ENCODE data around the gene SYTL2. TPM values are rescaled to one million over a fixed set of nuclear protein-coding genes. Genes with fewer than 3 reads are reported as not detected.

Gene SYTL2
- total and polyA plus RNA-seq, 2 donors (not counting 1 experiment from before 2014, with no cell fraction given), result 165 to 387 TPM

- TF ChIP-seq CTCF (conservative IDR thresholded peaks at IDR 0.05 in 1 of 2, IDR thresholded peaks at IDR 0.05 in 1 of 2; ENCODE audit: low read depth in 1 of 2, low read length in 2 of 2), result no peak
- TF ChIP-seq EZH2 (IDR thresholded peaks at IDR 0.05; ENCODE audit: low read length, missing control alignments), result no peak
- no peak for DNase-seq (ENCODE audit: low read depth in 2 of 2)
Measured at GRCh38 chr11:85828640-85828978, 17.7 kb upstream of the SYTL2 start.

GRCh38 chr11:85827748-85828639 is 17.1 kb upstream of the SYTL2 start:
- Histone ChIP-seq H3K4me1 (ENCODE audit: control insufficient read depth, extremely low read depth, insufficient read depth, low read length) (peaks cover 30% of the 10 kb centered on the region), H2AFZ (ENCODE audit: low read length) (no peak overlapping the region), H3K27me3 (ENCODE audit: control insufficient read depth, insufficient read depth, low read length) (no peaks in the 10 kb centered on the region), H3K4me2 (ENCODE audit: extremely low read depth, insufficient read depth, low read length) (peak overlapping the region; percentile 34), H3K79me2 (ENCODE audit: control insufficient read depth, insufficient read depth, low read length) (no peaks in the 10 kb centered on the region), H3K27ac (ENCODE audit: insufficient read depth, low read length) (peak overlapping the region; percentile 80), H3K36me3 (ENCODE audit: control insufficient read depth, insufficient read depth, low read length) (no peaks in the 10 kb centered on the region), H3K9me3 (ENCODE audit: control insufficient read depth, insufficient read depth, low read depth, low read length) (no peaks in the 10 kb centered on the region), H3K9ac (ENCODE audit: insufficient read depth, low read length) (no peak overlapping the region), H4K20me1 (ENCODE audit: control insufficient read depth, extremely low read depth, insufficient read depth, low read length) (no peaks in the 10 kb centered on the region), H3K4me3 (replicated peaks in 1 of 4; ENCODE audit: control extremely low read depth in 1 of 4, insufficient read depth in 1 of 4, low read depth in 3 of 4, low read length in 4 of 4) (peak overlapping the region in 1 of 4 experiments; percentile 7)
- TF ChIP-seq EZH2 (IDR thresholded peaks at IDR 0.05; ENCODE audit: low read length, missing control alignments) (no peak), CTCF (conservative IDR thresholded peaks at IDR 0.05 in 1 of 2, IDR thresholded peaks at IDR 0.05 in 1 of 2; ENCODE audit: low read depth in 1 of 2, low read length in 2 of 2) (no peak)
- peak; percentile 92 to 95 for DNase-seq (ENCODE audit: low read depth in 2 of 2)

More at GRCh38 chr11:85828640-85828978, 17.7 kb upstream of the SYTL2 start:
- H3K4me2 ChIP-seq (ENCODE audit: extremely low read depth, insufficient read depth, low read length), result no peak overlapping the region
- no peak overlapping the region for H2AFZ ChIP-seq (ENCODE audit: low read length)
- H3K27me3 ChIP-seq (ENCODE audit: control insufficient read depth, insufficient read depth, low read length), result no peaks in the 10 kb centered on the region
- no peaks in the 10 kb centered on the region for H3K36me3 ChIP-seq (ENCODE audit: control insufficient read depth, insufficient read depth, low read length)
- no peaks in the 10 kb centered on the region for H3K9me3 ChIP-seq (ENCODE audit: control insufficient read depth, insufficient read depth, low read depth, low read length)
- H3K79me2 ChIP-seq (ENCODE audit: control insufficient read depth, insufficient read depth, low read length), result no peaks in the 10 kb centered on the region
- no peaks in the 10 kb centered on the region for H4K20me1 ChIP-seq (ENCODE audit: control insufficient read depth, extremely low read depth, insufficient read depth, low read length)
- peaks cover 29% of the 10 kb centered on the region for H3K4me1 ChIP-seq (ENCODE audit: control insufficient read depth, extremely low read depth, insufficient read depth, low read length)
- H3K4me3 ChIP-seq (replicated peaks in 1 of 4; ENCODE audit: control extremely low read depth in 1 of 4, insufficient read depth in 1 of 4, low read depth in 3 of 4, low read length in 4 of 4), result no peak overlapping the region
- H3K27ac ChIP-seq (ENCODE audit: insufficient read depth, low read length), result peak overlapping the region; percentile 80
- H3K9ac ChIP-seq (ENCODE audit: insufficient read depth, low read length), result no peak overlapping the region

- peak overlapping the region; percentile 51 for H3K4me2 ChIP-seq (ENCODE audit: extremely low read depth, insufficient read depth, low read length)
- no peaks in the 10 kb centered on the region for H3K79me2 ChIP-seq (ENCODE audit: control insufficient read depth, insufficient read depth, low read length)
- H3K27ac ChIP-seq (ENCODE audit: insufficient read depth, low read length), result peak overlapping the region; percentile 80
- H3K9me3 ChIP-seq (ENCODE audit: control insufficient read depth, insufficient read depth, low read depth, low read length), result no peaks in the 10 kb centered on the region
- H3K9ac ChIP-seq (ENCODE audit: insufficient read depth, low read length), result no peak overlapping the region
- H2AFZ ChIP-seq (ENCODE audit: low read length), result peak overlapping the region; percentile 11
- H3K4me3 ChIP-seq (replicated peaks in 1 of 4; ENCODE audit: control extremely low read depth in 1 of 4, insufficient read depth in 1 of 4, low read depth in 3 of 4, low read length in 4 of 4), result no peak overlapping the region
- DNase-seq (ENCODE audit: low read depth in 2 of 2), result peak; percentile 38 to 44
- H3K27me3 ChIP-seq (ENCODE audit: control insufficient read depth, insufficient read depth, low read length), result no peaks in the 10 kb centered on the region
- TF ChIP-seq EZH2 (IDR thresholded peaks at IDR 0.05; ENCODE audit: low read length, missing control alignments) (no peak), CTCF (conservative IDR thresholded peaks at IDR 0.05 in 1 of 2, IDR thresholded peaks at IDR 0.05 in 1 of 2; ENCODE audit: low read depth in 1 of 2, low read length in 2 of 2) (peak; percentile 53 to 71)
- peaks cover 33% of the 10 kb centered on the region for H3K4me1 ChIP-seq (ENCODE audit: control insufficient read depth, extremely low read depth, insufficient read depth, low read length)
- no peaks in the 10 kb centered on the region for H4K20me1 ChIP-seq (ENCODE audit: control insufficient read depth, extremely low read depth, insufficient read depth, low read length)
- no peaks in the 10 kb centered on the region for H3K36me3 ChIP-seq (ENCODE audit: control insufficient read depth, insufficient read depth, low read length)
Measured at GRCh38 chr11:85826116-85826855, 15.3 kb upstream of the SYTL2 start.
